Measurements from ENCODE around the gene LRP1-AS.
A peak's percentile ranks its signal among the peaks of the same experiment; 100 is the strongest.

Gene LRP1-AS

DNA sequence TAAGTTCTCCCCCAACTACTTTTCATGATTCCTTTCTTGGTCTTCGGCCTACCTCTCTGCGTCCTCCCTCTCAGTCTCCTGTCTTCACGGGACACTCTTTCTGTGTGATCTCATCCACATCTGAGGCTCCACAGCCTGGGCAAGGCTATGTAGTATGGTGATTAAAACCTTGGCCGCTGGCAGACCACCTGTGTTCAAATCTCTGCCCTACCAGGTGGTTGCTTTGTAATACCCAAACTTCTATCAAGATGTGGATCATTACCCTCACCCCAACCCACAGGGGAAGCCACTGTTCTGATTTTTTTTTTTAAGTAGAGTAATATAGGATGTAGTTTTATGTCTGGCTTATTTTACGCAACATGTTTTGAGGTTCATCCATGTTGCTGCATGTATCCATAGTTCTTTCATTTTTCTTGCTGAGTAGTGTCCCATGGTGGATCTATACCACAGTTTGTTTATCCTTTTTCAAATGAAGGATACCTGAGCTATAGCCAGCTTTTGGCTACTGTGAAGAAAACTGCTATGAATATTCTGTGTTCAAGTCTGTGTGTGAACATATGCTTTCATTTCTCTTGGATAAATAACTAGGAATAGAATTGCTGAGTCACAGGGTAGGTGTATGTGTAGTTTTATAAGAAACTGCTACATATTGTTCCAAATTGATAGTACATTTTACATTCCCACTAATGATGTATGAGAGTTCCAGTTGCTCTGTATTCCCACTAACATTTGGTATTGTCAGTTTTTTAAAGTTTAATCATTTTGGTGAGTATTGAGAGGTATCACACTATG, 27.9 kb downstream of the LRP1-AS start:
- DNase-seq (ENCODE audit: low spot score): no peak

DNA sequence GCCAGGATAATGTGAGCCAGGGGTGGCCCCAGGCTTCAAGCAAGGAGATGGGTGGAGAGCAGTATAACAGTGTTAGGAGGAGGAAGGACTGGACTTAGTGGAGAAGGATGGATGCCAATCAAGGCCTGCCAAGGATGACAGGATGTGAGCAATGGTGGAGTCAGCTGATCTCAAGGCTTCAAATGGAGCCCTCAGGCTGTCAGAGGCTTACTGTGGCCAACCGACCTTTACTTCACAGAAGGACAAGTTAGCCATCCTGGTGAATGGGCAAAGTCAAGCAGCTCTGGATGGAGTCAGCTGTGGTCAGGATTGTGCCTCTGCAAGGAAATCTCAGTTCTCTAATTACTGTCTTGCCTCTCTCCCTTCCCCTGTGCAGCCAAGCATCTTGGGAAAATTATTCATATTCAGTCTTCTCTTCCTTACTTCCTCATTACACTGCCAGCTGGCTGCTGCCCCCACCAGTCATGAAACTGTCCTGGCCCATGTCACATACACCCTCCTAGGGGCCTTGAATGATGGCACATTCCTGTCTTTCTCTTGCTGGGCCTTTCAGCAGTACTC, 28.6 kb downstream of the LRP1-AS start:
- no peak for DNase-seq (ENCODE audit: low spot score)

DNA sequence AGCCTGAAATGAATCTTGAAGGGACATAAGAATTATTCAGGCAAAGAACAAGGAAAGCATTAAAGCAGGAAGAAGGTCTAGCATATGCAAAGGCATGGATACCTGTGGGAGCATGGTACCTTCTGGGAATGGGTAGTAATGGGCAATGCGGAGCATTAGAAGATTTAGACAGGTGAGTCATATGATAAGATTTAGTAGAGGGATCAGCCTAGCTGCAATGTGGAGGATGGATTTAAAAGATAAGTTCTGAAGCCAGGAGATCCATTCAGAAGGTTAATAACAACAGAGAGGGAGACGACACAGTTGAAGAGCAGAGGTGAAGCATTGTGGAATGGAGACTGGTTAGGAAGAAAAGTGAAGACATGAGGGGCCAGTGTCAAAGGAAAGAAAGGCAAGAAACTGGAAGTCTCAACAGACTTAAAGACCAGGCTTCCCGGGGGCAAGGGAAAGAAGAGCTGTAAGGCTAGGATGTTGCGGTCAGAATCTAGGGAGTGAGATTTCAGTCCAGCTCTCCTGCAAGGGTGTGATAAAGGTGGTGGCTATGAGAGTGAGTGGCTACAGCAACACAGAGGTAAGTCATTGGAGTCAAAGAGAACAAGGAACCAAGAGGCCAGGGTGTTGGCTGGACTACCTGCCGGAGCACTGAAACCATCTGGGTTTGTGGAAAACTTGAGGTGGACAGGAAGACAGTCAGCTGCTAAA, 30.7 kb downstream of the LRP1-AS start:
- no peak for DNase-seq (ENCODE audit: low spot score)

DNA sequence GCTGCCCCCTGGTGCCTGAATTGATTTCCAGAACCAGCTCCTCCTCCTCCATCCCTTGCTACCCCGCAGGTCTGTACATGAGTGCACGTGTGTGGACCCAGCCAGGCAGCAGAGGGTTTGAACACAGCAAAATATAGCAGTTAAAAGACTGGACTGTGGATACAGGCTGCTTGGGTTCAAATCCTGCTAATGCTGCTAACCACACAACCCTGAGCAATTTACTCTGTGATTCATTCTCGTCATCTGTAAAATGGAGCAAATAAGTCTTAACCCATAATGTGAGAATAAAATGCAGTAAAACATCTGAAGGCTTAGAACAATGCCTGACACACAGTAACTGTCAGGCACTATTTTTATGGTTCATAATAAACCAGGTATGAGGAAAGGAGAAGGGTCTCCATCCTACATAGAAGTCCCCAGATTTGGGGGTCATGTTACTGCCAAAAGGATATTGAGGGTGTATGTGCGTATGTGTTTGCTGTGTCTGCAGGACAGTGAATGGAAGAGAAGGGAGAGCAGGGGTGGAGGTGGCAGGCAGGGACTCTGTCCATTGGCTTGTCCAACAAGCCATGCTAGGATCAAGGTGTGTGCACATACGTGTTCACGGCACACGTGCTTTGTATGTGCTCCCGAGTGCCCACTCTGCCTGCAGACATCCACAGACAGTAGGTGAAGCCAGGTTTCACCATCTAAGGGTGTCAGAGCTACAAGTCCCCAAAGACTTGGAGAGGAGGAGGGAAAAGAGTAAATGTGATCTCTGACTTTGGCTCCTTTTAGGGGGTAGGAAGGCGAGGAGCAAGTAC, 34.7 kb downstream of the LRP1-AS start:
- DNase-seq (ENCODE audit: low spot score): no peak

DNA sequence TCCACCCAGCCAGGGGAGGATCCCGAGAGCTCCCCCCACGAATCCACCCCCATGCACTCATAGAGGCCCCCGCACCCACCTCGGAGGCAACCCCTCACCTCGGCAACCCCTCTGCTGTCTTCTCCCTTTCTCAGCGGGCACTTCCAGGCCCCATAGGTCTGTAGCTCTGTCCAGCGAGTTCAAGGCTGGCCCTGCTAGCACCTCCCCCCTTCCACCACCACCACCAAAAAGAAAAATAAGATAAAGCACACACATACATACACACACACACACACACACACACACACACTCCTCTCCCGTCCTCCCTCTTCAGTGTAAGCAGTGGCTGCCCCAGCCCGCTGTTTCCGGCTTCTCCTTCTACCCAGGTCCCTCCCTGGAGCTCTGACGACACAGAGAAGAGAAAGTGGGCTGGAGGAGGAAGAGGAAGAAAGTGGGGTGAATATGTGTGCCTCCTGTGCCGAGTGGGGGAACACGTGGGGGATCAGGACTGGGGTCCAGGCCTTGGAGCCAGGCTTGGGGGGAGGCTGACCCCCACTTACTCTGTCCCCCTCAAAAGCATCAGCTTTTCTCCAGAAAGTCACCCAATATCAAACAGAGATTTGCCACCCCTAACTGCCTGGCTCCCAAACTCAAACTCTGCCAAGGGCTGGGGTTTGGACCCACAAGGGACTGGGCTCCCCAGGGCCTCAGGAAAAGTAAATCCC, 36.2 kb downstream of the LRP1-AS start, which contains the start of gene STAT6:
TSS of gene STAT6 (minus strand) at position 332 of the 704 bp plus-strand sequence. CDS start 3,084 bp downstream, outside the sequence.
- peak; percentile 79 for DNase-seq (ENCODE audit: low spot score)

DNA sequence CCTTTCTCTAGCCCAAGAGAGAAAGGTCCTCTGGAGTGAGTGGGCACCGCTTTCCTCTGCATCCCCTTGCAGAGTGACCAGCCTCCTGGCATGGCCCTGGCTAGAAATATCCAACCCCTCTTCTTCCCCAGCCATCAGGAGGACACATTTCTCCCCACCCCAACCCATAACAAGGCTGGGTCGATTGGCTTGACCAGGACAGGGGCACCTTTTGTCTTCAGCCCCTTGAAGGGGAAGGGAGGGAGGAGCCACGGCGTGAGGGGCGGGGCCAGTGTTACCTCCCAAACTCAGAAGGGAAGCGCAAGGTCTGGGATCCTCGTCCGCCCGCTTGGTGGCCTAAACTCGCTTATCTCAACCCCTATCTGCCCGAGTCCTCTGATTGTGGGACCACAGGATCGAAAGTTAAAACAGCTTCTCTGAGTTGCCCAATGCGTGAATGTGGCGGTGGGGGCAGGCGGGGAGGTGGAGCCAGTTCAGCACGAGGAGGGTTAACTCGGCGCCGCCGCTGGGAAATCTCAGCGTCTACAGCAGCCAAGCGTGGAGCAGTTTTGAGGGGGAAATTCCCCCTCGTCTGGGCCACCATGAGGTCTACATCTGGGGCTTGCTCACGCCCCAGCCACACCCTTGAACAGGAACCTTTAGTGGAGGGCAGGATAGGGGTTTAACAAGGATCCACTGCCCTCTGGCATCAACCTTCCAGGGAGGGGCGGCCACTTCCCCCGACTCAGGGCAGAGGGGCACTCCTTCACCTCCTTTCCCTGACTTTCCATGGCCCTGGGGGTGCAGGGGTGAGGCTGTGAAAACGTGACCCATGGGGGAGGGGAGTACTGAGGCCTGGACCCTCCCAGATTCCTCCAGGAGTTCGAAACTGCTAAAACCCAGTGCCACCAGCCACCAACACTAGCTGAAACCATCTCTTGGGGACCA, 37.1 kb downstream of the LRP1-AS start:
- DNase-seq (ENCODE audit: low spot score): no peak

GRCh38 chr12:57109207-57110103, 38.0 kb downstream of the LRP1-AS start:
- DNase-seq (ENCODE audit: low spot score): no peak

DNA sequence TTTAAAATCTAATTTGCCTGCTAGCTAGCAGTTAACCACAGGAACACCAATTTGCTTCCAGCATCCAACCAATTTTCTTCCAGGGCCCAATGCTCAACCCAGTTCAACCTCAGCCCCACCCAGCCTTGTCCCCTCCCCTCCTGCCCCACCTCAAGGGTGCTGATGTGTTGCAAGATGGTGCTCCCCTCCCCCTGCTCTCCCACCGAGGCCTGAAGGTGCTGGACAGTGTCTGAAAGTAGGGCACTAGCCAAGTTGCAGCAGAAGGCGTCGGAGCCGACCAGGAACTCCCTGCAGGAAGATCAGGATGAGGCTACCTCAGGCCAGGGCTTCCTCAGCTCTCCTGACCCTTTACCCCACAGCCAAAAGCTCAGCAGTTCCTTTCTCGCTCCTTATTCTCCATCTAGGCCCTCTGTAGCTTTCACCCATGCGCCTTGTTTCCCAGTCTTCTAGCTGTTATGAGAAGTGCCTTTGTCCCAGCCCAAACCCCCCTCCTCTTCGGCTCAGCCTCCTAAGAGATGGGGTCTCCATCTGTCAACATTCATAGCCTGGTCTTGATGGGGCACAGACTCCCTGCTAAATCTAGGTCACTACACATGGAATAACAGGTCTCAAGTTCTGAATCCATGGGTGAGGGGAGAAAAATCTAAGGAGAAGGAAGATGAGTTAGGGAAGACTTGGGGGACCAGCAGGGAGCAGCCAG, 39.8 kb downstream of the LRP1-AS start:
- no peak for DNase-seq (ENCODE audit: low spot score)

DNA sequence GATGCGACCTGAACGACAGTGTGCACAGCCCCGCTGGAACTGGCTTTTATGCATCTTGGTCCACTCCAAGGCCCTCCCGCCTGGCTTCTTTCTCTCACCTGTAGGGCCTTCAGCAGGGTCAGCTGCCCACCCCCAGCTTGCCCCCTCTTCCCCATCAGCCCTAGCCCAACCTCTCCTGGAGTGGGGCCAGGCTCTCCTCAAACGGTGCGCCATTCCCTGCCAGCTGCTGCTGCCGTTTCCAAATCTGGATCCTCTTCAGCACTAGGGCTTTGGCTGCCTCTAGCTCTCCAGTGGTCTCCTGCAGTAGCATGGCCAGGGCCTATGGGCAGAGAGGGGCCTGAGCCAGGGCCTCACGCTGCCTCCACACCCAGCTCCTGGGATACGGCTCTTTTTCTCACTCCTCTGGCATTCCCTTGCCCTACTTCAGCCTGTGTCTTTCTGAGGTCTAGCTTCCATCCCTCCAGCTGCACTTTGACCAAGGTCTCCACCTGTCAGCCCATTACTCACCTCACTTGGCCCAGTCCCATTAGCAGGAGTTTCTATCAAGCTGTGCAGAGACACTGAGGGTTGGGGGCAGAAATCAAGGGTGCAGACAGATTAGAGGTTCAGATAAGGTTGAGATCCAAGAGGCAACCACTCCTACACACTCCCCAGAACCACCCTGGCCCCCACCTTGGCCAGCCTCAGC, 41.3 kb downstream of the LRP1-AS start:
- no peak for DNase-seq (ENCODE audit: low spot score)

DNA sequence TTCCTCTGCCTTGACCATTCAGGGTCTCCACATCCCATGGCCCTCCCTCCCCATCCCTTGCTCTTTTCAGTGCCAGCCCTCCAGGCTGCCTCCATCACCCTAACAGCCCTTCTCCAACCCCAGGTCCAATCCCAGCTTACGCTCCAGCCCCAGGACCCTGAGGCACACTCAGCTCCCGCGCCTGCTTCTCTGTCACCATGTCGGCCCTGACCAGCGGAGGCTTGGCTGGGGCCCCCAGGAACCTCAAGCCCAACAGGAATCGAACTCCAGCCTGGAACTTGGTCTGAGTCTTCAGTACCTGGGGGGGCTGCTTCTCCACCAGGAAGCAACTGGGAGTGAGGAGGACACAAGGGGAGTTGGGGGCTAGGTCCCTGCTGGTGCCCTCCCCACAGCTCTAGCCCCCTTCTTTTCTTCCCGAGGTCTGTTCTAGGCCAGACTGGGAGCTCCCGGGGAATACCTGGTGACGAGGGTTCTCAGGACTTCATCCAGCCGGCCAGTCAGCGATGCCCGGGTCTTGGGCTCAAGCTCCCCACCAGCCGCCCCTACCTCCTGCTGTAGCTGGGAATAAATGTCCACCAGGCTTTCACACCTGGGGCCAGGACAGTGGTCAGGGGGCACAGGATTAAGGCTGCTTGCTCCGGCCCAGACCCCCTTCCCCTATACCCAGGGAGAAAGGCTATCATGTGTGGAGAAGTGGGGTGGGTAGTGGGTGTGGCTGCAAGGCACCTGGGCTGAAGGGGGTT, 42.2 kb downstream of the LRP1-AS start:
- DNase-seq (ENCODE audit: low spot score): no peak

- DNase-seq (ENCODE audit: low spot score): no peak
These were observed 43.0 kb downstream of the LRP1-AS start for GRCh38 chr12:57104292-57104910.

DNA sequence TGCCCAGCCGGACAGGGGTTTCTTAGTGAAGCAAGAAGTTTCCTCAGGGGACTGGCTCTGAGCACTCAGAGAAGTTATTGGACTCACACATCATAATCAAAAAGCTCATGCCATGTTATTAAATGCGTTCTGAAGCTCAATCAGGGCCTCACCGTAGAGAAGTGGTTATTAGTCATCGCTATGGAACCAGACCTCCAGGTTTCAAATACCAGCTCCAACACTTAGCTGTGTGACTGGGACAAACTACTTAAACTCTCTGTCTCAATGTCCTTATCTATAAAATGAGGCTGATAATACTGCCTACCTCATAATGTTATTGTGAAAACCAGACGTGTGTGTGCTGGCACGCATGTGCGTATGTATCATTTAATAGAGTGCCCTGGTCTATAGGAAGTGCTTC, 43.6 kb downstream of the LRP1-AS start:
- DNase-seq (ENCODE audit: low spot score): no peak

DNA sequence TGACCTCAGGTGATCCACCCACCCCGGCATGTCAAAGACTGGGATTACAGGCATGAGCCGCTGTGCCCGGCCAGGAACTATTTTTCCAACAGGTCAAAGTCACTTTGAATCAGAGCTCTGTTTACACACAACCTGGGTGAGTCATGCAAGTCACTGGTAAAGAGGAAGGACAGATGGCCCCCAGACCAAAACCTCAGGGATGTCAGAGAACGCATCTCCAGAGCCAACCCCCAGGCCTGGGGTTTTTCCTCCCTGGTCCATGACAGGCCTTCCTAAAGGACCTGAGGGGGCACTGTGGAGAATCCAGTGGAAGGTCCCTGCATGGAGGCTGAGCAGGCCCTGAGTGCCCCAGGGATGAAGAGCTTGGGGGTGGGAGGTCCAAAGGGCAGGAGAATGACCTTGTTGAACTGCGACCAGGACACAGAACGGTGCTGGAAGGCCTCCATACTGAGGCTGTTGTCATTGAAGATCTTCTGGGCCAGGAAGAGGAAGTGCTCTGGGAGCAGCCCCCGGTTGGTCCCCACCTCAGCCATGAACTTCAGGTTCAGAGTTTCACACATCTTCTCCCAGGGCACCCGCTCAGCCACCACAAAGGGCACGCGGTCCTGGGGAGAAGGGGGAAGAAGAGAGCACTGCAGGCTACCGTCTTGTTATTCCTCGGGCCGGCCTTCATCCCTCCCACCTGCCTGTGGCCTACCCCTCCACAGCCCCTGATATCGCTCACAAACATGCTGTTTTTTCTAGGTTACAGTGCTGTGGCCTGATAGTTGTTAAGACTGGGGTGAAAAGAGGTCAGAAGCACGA, 45.3 kb downstream of the LRP1-AS start:
- no peak for DNase-seq (ENCODE audit: low spot score)

- no peak for DNase-seq (ENCODE audit: low spot score)
These were observed 47.7 kb downstream of the LRP1-AS start for GRCh38 chr12:57099766-57100165.

DNA sequence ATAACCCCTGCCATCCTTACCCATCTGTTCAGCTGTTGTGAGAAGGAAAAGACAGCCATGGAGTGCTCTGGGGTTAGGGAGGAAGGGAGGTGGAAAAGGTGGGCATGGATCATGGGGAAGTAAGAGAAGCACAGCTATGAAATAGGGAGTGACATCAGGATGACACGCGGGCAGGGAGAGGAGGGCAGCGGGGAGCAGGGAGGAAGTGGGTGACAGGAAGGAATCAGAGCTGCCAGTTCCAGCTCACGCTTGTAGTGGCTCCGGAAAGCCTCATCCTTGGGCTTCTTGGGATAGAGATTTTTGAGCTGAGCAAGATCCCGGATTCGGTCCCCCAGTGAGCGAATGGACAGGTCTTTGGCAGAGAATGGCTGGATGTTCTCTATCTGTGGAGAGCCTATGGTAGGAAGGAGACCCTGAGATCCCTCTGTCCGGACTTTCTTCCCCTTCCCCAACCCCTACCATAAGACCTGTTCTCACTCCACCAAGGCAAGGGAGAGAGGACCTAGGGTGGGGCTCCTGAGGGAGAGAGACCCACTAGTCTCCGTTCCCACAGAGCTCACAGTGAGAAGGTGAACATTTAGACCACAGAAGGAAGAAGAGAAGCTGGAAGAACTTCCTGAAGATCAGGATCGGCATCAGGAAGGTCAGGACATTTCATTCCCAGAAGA, 48.2 kb downstream of the LRP1-AS start:
- DNase-seq (ENCODE audit: low spot score): no peak

- DNase-seq (ENCODE audit: low spot score): no peak
These were observed 48.9 kb downstream of the LRP1-AS start for GRCh38 chr12:57098546-57098945.
